Neural crest cell (in vitro differentiated cells): ENCODE measurements around the gene CMC4. TPM values are rescaled to one million over a fixed set of nuclear protein-coding genes. Genes with fewer than 3 reads are reported as not detected.

ENCODE experiments used
- DNase-seq: peaks from one replicate; pipeline ENCODE4 v3.0.0; 2021; ENCODE audit warnings: low read depth, mixed read lengths, low spot score
- H3K27ac Mint-ChIP-seq: one replicate; pipeline ENCODE4 v1.8.0; 2021; ENCODE audit warnings: mild to moderate bottlenecking, mixed read lengths; ENCODE audit not compliant: unreplicated experiment
- H3K27me3 Mint-ChIP-seq: 2 replicates; pipeline ENCODE4 v1.8.0; 2021; ENCODE audit warnings: low read depth, mild to moderate bottlenecking, mixed read lengths
- H3K36me3 Mint-ChIP-seq: 2 replicates; pipeline ENCODE4 v1.8.0; 2021; ENCODE audit warnings: low read depth, mild to moderate bottlenecking, mixed read lengths
- H3K4me1 Mint-ChIP-seq: 2 replicates; pipeline ENCODE4 v1.8.0; 2021; ENCODE audit warnings: mixed read lengths
- H3K4me3 Mint-ChIP-seq: one replicate; pipeline ENCODE4 v1.8.0; 2021; ENCODE audit warnings: mild to moderate bottlenecking, mixed read lengths
- H3K9me3 Mint-ChIP-seq: 2 replicates; pipeline ENCODE4 v1.8.0; 2021; ENCODE audit warnings: mixed read lengths
- total RNA-seq: library from RNA; stranded (reverse); gene quantifications from 2 replicates; pipeline ENCODE4 v1.2.1, GENCODE V29; 2021
- TF ChIP-seq, protein P1 (sequence below): fragments of 200-600 bp; sonication (generic); conservative IDR thresholded peaks from 2 replicates; pipeline ENCODE4 v1.5.0; 2021; ENCODE audit warnings: antibody characterized with exemption, mild to moderate bottlenecking

Gene CMC4
- total RNA-seq, 1 donor from 2014 or later = 4.3 TPM

DNA sequence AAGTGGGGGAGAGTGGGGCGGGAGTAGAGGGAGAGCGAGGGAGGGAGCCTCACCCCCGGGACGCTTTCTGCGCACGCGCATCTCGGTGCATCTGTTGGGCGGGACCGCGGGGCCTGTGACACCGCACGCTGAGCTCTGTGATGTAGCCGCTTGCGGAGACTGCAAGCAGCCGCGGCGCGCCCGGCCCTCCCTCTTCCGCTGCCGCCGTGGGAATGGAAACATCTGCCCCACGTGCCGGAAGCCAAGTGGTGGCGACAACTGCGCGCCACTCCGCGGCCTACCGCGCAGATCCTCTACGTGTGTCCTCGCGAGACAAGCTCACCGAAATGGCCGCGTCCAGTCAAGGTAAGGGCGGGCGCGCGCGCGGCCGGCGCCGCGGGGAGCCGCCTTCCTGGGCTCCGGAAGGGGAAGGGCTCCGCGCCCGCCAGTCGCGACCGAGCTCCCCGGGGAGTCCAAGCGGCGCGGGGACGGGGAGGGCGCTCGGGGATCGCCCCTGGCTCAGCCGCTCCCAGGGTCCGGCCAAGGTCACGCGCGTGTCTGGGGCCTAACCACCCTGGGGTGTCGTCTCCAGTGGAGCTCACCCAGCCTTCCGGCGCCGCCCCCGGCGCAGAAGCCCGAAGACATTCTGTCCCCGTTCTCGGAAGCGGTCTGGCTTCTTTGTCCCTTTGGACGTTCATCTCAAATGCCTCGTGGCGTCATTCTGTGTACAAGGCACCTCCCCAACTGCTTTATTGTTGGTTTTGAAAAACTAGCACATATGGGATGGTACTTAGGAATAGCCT, 44.0 kb downstream of the CMC4 start, which contains the start of gene FUNDC2:
Gene FUNDC2 (plus strand): TSS at position 118 of the 782 bp plus-strand sequence. CDS start 95 bp downstream, at position 213.
- H3K27ac Mint-ChIP-seq = peak within 1 kb of the TSS; percentile 92
- peaks cover 2% of the 10 kb centered on the region for H3K36me3 Mint-ChIP-seq
- no peaks in the 10 kb centered on the region for H3K27me3 Mint-ChIP-seq
- peak within 1 kb of the TSS; percentile 92 for H3K4me3 Mint-ChIP-seq
- peak; percentile 75 for DNase-seq
- H3K9me3 Mint-ChIP-seq = peaks cover 2% of the 10 kb centered on the region
- TF ChIP-seq, protein P1, sequence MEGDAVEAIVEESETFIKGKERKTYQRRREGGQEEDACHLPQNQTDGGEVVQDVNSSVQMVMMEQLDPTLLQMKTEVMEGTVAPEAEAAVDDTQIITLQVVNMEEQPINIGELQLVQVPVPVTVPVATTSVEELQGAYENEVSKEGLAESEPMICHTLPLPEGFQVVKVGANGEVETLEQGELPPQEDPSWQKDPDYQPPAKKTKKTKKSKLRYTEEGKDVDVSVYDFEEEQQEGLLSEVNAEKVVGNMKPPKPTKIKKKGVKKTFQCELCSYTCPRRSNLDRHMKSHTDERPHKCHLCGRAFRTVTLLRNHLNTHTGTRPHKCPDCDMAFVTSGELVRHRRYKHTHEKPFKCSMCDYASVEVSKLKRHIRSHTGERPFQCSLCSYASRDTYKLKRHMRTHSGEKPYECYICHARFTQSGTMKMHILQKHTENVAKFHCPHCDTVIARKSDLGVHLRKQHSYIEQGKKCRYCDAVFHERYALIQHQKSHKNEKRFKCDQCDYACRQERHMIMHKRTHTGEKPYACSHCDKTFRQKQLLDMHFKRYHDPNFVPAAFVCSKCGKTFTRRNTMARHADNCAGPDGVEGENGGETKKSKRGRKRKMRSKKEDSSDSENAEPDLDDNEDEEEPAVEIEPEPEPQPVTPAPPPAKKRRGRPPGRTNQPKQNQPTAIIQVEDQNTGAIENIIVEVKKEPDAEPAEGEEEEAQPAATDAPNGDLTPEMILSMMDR = no peak
- peaks cover 19% of the 10 kb centered on the region for H3K4me1 Mint-ChIP-seq

DNA sequence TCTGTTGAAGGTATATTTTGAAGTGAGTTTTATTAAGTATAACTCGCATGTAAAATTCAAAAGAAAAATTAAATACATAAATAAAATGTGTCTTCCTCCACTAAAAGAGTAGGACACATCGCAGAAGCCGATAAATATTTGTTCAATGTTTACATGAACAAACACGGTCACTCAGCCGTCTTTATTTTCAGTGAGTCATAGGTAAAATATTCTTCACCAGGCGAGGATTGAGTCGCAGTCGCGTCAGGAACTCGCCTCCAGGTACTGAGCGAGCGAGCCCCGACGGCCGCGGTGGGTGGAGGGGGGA, 44.6 kb downstream of the CMC4 start:
- H3K4me1 Mint-ChIP-seq = peaks cover 19% of the 10 kb centered on the region
- H3K27ac Mint-ChIP-seq = peak overlapping the region; percentile 92
- no peaks in the 10 kb centered on the region for H3K9me3 Mint-ChIP-seq
- no peak for DNase-seq
- H3K27me3 Mint-ChIP-seq = no peaks in the 10 kb centered on the region
- peak overlapping the region; percentile 91 for H3K4me3 Mint-ChIP-seq
- H3K36me3 Mint-ChIP-seq = no peaks in the 10 kb centered on the region
- TF ChIP-seq, protein P1 = no peak

DNA sequence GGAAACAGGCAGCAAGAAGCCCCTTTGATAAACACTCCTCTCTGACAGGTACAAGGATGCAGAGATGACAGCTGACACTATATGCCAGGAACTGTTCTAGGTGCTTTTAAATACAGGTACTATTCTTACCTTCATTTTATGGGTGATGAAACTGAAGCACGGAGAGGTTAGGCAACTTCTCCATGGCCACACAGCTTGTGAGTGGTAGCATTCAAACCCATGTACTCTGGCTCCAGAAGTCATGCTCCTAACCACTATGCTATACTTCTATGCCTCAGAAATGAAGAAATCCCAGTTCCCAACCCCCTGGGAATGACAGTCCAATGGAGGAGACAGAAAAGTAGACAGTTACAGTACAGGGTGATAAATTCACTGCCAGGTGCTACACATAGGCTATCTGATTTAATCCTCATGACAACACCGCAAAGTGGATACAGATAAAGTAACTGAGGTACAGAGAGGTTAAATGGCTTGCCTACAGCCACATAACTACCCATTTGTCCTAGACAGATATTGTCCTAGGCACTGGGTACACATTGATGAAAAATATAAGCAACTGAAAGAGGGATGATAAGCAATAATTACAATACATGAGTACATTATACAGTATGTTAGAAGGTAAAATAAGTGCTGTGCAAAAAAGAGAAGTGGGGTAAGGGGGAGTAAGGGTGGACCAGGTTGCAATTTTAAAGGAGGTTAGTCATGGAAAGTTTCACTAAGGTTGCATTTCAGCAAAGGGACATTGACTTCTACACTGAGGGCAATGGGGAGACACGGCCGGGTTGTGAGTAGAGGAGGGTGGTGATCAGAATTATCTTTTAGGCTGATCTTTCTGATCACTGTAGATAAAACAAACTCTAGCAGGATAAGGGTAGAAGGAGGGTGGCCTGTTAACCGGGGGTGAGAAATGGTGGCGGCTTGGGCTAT, 46.8 kb downstream of the CMC4 start:
- H3K9me3 Mint-ChIP-seq = peaks cover 2% of the 10 kb centered on the region
- no peak overlapping the region for H3K27ac Mint-ChIP-seq
- TF ChIP-seq, protein P1 = no peak
- peaks cover 19% of the 10 kb centered on the region for H3K4me1 Mint-ChIP-seq
- H3K27me3 Mint-ChIP-seq = no peaks in the 10 kb centered on the region
- no peaks in the 10 kb centered on the region for H3K36me3 Mint-ChIP-seq
- peak overlapping the region; percentile 67 for H3K4me3 Mint-ChIP-seq
- DNase-seq = no peak

DNA sequence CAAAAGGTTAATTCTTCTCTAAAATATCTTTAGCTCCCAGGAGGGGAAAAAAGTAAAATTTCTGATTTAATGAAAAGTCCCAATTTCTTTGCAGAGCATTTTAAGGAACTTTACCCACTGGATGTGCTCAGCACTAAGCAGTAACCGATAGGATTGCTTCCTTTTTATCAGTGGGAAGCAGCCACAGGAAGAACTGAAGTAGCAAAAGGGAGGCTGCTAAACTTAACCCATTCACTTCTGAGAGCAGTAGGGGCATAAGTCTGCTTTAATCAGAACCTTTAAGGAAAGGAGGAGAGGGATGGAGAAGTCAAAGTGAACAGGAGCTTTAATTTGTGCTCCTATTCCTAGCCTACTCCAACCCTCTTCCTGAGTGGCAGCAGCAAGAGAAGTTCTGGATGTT, 48.4 kb downstream of the CMC4 start, which contains the start of gene F8:
Gene F8 (minus strand): TSS at position 139 of the 400 bp plus-strand sequence. CDS start 171 bp downstream, outside the sequence.
- H3K9me3 Mint-ChIP-seq = peaks cover 2% of the 10 kb centered on the region
- no peak for DNase-seq
- H3K4me1 Mint-ChIP-seq = peaks cover 3% of the 10 kb centered on the region
- H3K36me3 Mint-ChIP-seq = no peaks in the 10 kb centered on the region
- no peak within 1 kb of the TSS for H3K27ac Mint-ChIP-seq
- H3K27me3 Mint-ChIP-seq = no peaks in the 10 kb centered on the region
- TF ChIP-seq, protein P1 = no peak
- no peak within 1 kb of the TSS for H3K4me3 Mint-ChIP-seq

DNA sequence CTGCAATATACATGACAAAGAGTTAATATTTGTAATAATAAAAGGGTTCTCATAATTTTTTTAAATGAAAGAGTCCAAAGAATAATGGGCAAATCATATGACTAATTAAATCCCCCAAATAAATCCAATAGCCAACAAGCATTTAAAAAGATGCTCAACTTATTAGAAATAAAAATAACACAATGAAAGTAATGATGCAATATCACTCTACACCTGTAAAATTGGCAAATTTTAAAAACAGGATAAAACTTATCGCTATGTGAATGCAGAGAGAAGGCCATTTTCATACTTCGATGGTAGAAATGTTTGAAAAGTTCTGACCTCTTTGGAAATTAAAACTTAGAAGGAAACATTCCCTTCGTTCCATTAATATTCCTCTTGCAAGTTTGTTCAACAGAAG, 50.3 kb downstream of the CMC4 start:
- H3K27ac Mint-ChIP-seq = no peak overlapping the region
- H3K27me3 Mint-ChIP-seq = no peaks in the 10 kb centered on the region
- peaks cover 2% of the 10 kb centered on the region for H3K9me3 Mint-ChIP-seq
- TF ChIP-seq, protein P1 = no peak
- H3K4me1 Mint-ChIP-seq = no peaks in the 10 kb centered on the region
- no peaks in the 10 kb centered on the region for H3K36me3 Mint-ChIP-seq
- no peak overlapping the region for H3K4me3 Mint-ChIP-seq
- no peak for DNase-seq

Other genes starting within 250 kb of the CMC4 start
- not detected in 2 replicates for gene SMIM9, start 236.5 kb downstream of the CMC4 start, total RNA-seq
- gene F8A1, start 184.8 kb downstream of the CMC4 start, total RNA-seq = 12.7 and 13.0 TPM in 2 replicates
- 2.1 and 2.3 TPM in 2 replicates for gene F8, start 48.4 kb downstream of the CMC4 start, total RNA-seq
- gene FUNDC2, start 44.3 kb downstream of the CMC4 start, total RNA-seq = 105 and 115 TPM in 2 replicates
- gene MTCP1, start within 50 bp of the CMC4 start, total RNA-seq = 10.7 and 15.3 TPM in 2 replicates
- 31.4 and 36.0 TPM in 2 replicates for gene BRCC3, start 372 bp upstream of the CMC4 start, total RNA-seq
- gene VBP1, start 145.3 kb upstream of the CMC4 start, total RNA-seq = 72.4 and 76.9 TPM in 2 replicates
- 6.5 and 7.3 TPM in 2 replicates for gene RAB39B, start 193.4 kb upstream of the CMC4 start, total RNA-seq